ENCODE measurements around the gene GAK.

GAK gene

GRCh38 chr4:829761-830600 lies 102.1 kb downstream of the GAK start:
- TF ChIP-seq FOXP2 (optimal IDR thresholded peaks at IDR 0.05; ENCODE audit: borderline replicate concordance, extremely low read depth, extremely low read length, insufficient read depth) (no peak), POLR2AphosphoS5 (IDR thresholded peaks at IDR 0.05; ENCODE audit: low read depth, low read length) (no peak), SIN3A (IDR thresholded peaks at IDR 0.05; ENCODE audit: borderline replicate concordance, insufficient read depth, low read length) (no peak)

- TF ChIP-seq TAF1 (IDR thresholded peaks at IDR 0.05; ENCODE audit: borderline replicate concordance, insufficient read depth, low read length) = no peak
- no peak for TF ChIP-seq FOXP2 (optimal IDR thresholded peaks at IDR 0.05; ENCODE audit: borderline replicate concordance, extremely low read depth, extremely low read length, insufficient read depth)
- TF ChIP-seq POLR2AphosphoS5 (IDR thresholded peaks at IDR 0.05; ENCODE audit: low read depth, low read length) = no peak
- no peak for TF ChIP-seq SIN3A (IDR thresholded peaks at IDR 0.05; ENCODE audit: borderline replicate concordance, insufficient read depth, low read length)
- TF ChIP-seq REST (IDR thresholded peaks at IDR 0.05; ENCODE audit: insufficient read depth in 1 of 2, low read depth in 2 of 2, low read length in 2 of 2) = no peak
These were observed 102.8 kb downstream of the GAK start for GRCh38 chr4:829291-829690.

GRCh38 chr4:828641-829271 lies 103.4 kb downstream of the GAK start:
- no peak for TF ChIP-seq FOXP2 (optimal IDR thresholded peaks at IDR 0.05; ENCODE audit: borderline replicate concordance, extremely low read depth, extremely low read length, insufficient read depth)
- TF ChIP-seq TAF1 (IDR thresholded peaks at IDR 0.05; ENCODE audit: borderline replicate concordance, insufficient read depth, low read length) = no peak
- no peak for TF ChIP-seq POLR2AphosphoS5 (IDR thresholded peaks at IDR 0.05; ENCODE audit: low read depth, low read length)
- no peak for TF ChIP-seq REST (IDR thresholded peaks at IDR 0.05; ENCODE audit: insufficient read depth in 1 of 2, low read depth in 2 of 2, low read length in 2 of 2)

GRCh38 chr4:827209-828081 lies 104.7 kb downstream of the GAK start:
- TF ChIP-seq TAF1 (IDR thresholded peaks at IDR 0.05; ENCODE audit: borderline replicate concordance, insufficient read depth, low read length) (no peak), REST (IDR thresholded peaks at IDR 0.05; ENCODE audit: insufficient read depth in 1 of 2, low read depth in 2 of 2, low read length in 2 of 2) (no peak), SIN3A (IDR thresholded peaks at IDR 0.05; ENCODE audit: borderline replicate concordance, insufficient read depth, low read length) (no peak), FOXP2 (optimal IDR thresholded peaks at IDR 0.05; ENCODE audit: borderline replicate concordance, extremely low read depth, extremely low read length, insufficient read depth) (no peak), POLR2AphosphoS5 (IDR thresholded peaks at IDR 0.05; ENCODE audit: low read depth, low read length) (no peak)

GRCh38 chr4:826508-827208 lies 105.5 kb downstream of the GAK start:
- TF ChIP-seq POLR2AphosphoS5 (IDR thresholded peaks at IDR 0.05; ENCODE audit: low read depth, low read length) (no peak), FOXP2 (optimal IDR thresholded peaks at IDR 0.05; ENCODE audit: borderline replicate concordance, extremely low read depth, extremely low read length, insufficient read depth) (no peak), TAF1 (IDR thresholded peaks at IDR 0.05; ENCODE audit: borderline replicate concordance, insufficient read depth, low read length) (no peak), SIN3A (IDR thresholded peaks at IDR 0.05; ENCODE audit: borderline replicate concordance, insufficient read depth, low read length) (no peak), REST (IDR thresholded peaks at IDR 0.05; ENCODE audit: insufficient read depth in 1 of 2, low read depth in 2 of 2, low read length in 2 of 2) (no peak)
